GM23248 (cell line): ENCODE results near the gene EEF1G. TPM values are rescaled to one million over a fixed set of nuclear protein-coding genes. Genes with fewer than 3 reads are reported as not detected.
A peak's percentile ranks its signal among the peaks of the same experiment; 100 is the strongest.

Source experiments
- DNase-seq: peaks from one replicate; pipeline ENCODE4 v3.0.0-alpha.2; 2015
- H2AFZ ChIP-seq: fragments of 200-600 bp; sonication (generic); 2 replicates; pipeline ENCODE4 v1.6.1; 2016; ENCODE audit warnings: antibody characterized with exemption
- H3F3A ChIP-seq: fragments of 200-600 bp; sonication (generic); 2 replicates; pipeline ENCODE4 v1.6.1; 2016; ENCODE audit warnings: mild to moderate bottlenecking, antibody characterized with exemption, mixed run types; ENCODE audit not compliant: insufficient read depth
- H3K27ac ChIP-seq: fragments of 200-600 bp; sonication (generic); 2 replicates; pipeline ENCODE4 v1.5.1; 2016; ENCODE audit warnings: mild to moderate bottlenecking
- H3K27me3 ChIP-seq: fragments of 200-600 bp; sonication (generic); replicated peaks from 2 replicates; pipeline ENCODE4 v1.6.1; 2016; ENCODE audit warnings: mild to moderate bottlenecking; ENCODE audit not compliant: insufficient read depth
- H3K36me3 ChIP-seq: fragments of 200-600 bp; sonication (generic); 2 replicates; pipeline ENCODE4 v1.6.1; 2016; ENCODE audit warnings: low read depth, mild to moderate bottlenecking
- H3K4me1 ChIP-seq: fragments of 200-600 bp; sonication (generic); 2 replicates; pipeline ENCODE4 v1.6.1; 2016; ENCODE audit warnings: mild to moderate bottlenecking; ENCODE audit not compliant: insufficient read depth
- H3K4me2 ChIP-seq: fragments of 200-600 bp; sonication (generic); one replicate; pipeline ENCODE4 v1.6.1; 2016; ENCODE audit warnings: mild to moderate bottlenecking; ENCODE audit not compliant: unreplicated experiment
- H3K4me3 ChIP-seq: fragments of 200-600 bp; sonication (generic); 2 replicates; pipeline ENCODE4 v1.5.1; 2016; ENCODE audit warnings: mild to moderate bottlenecking
- H3K79me2 ChIP-seq: fragments of 200-600 bp; sonication (generic); 2 replicates; pipeline ENCODE4 v1.6.1; 2016; ENCODE audit warnings: mild to moderate bottlenecking; ENCODE audit not compliant: insufficient read depth
- H3K9ac ChIP-seq: fragments of 200-600 bp; sonication (generic); 2 replicates; pipeline ENCODE4 v1.6.1; 2016; ENCODE audit warnings: mild to moderate bottlenecking
- H3K9me2 ChIP-seq: fragments of 200-600 bp; sonication (generic); 2 replicates; pipeline ENCODE4 v1.6.1; 2016; ENCODE audit warnings: mixed run types, mild to moderate bottlenecking, moderate library complexity; ENCODE audit not compliant: insufficient read depth
- H3K9me3 ChIP-seq: fragments of 200-600 bp; sonication (generic); one replicate; pipeline ENCODE4 v1.6.1; 2017; ENCODE audit warnings: low read depth
- H4K20me1 ChIP-seq: fragments of 200-600 bp; sonication (generic); 2 replicates; pipeline ENCODE4 v1.6.0; 2016; ENCODE audit not compliant: insufficient read depth
- EZH2 ChIP-seq: fragments of 200-600 bp; sonication (generic); IDR thresholded peaks from 2 replicates; pipeline ENCODE4 v1.6.1; 2018; ENCODE audit warnings: antibody characterized with exemption, mild to moderate bottlenecking; ENCODE audit not compliant: insufficient read depth, poor library complexity, severe bottlenecking
- EZH2phosphoT487 ChIP-seq: fragments of 200-600 bp; sonication (generic); IDR thresholded peaks from 2 replicates; pipeline ENCODE4 v1.6.1; 2018; ENCODE audit warnings: antibody characterized with exemption, moderate library complexity, mild to moderate bottlenecking, low read depth; ENCODE audit not compliant: insufficient read depth
- WGBS, 2 experiments: methylation state at CpG; one replicate each; pipeline ENCODE4 v1.1.6; 2015 to 2017; ENCODE audit warnings: low lambda C conversion rate in 2 of 2, low coverage in 1 of 2; ENCODE audit errors: missing lambda C conversion rate in 2 of 2; 5-methylcytosine and 5-hydroxymethylcytosine counted together
- in situ Hi-C: fragments of 300-500 bp; cut with MboI; formaldehyde crosslinking; loops from 2 replicates; pipeline ENCODE4 v1.15.0; 2020
- polyA plus RNA-seq: library from polyadenylated mRNA; unstranded; fragments of >200 nt; fragmentation: Nextera tagmentation; extraction: Ambion mirVana; gene quantifications from 2 replicates; pipeline ENCODE4 v1.2.1, GENCODE V29; 2016
- total RNA-seq: library from RNA; depleted of rRNA; stranded (reverse); fragments of >200 nt; shearing (Covaris generic); gene quantifications from 2 replicates; pipeline ENCODE4 v1.2.3, GENCODE V29; 2014

The EEF1G gene
- total and polyA plus RNA-seq, 2 experiments from 2014 or later = 533 to 1,677 TPM

DNA sequence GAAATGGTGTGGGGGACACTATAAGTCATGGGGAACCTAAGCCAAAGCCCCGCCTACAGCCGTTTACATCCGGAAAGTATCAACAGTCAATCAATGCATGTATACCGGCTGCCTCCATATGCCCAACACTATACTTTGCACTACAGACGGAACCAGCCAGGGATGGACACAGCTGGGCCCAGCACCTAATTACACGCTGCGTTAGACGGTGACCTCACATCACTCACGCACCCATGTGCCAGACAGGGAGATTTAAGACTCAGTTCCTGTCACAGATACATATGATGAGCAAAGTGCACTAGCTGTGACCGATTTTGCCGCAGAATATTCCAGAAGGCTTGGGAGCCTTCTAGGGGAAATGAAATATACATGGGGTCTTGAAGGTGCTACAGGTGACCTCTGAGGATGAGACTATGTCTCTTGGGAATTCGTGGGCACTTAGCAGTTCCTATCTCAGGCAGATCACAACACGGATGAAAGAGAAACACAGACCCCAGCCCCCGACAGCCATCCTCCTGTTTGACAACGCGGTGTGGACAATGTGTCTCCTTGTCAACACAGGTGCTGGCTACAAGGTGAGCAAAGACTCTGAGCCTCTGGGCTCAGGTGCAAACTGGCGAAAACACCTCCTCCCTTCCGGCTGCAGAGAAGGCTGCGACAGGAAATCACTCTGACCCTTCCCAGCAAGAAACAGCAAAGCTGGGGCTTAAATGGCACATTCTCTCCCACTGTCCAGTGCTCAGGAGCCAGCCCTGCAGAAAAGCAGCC lies 35.0 kb downstream of the EEF1G start:
- Histone ChIP-seq H3K27ac (peak overlapping the region; percentile 67), H3K79me2 (peaks cover 99% of the 10 kb centered on the region), H3K4me1 (peaks cover 57% of the 10 kb centered on the region), H3K4me2 (peak overlapping the region; percentile 79), H3K9me3 (no peaks in the 10 kb centered on the region), H3F3A (peaks cover 53% of the 10 kb centered on the region), H3K27me3 (no peaks in the 10 kb centered on the region), H3K36me3 (peaks cover 17% of the 10 kb centered on the region; the same call in 1 of the 2 replicates), H3K9me2 (no peaks in the 10 kb centered on the region), H2AFZ (no peak overlapping the region), H4K20me1 (peaks cover 51% of the 10 kb centered on the region), H3K4me3 (peak overlapping the region; percentile 64), H3K9ac (peak overlapping the region; percentile 54)
- 19 to 25% methylated on average over 19 of the region's 19 CpGs for WGBS, 2 experiments
- TF ChIP-seq EZH2phosphoT487 (no peak), EZH2 (no peak)
- in situ Hi-C loops = no loop called here
- DNase-seq = peak; percentile 53

GRCh38 chr11:62536301-62536957 lies 37.3 kb downstream of the EEF1G start:
- Histone ChIP-seq H3K27ac (peak overlapping the region; percentile 33; the same call in 1 of the 2 replicates), H3K4me2 (no peak overlapping the region), H3K36me3 (peaks cover 39% of the 10 kb centered on the region), H3F3A (peaks cover 56% of the 10 kb centered on the region), H3K9me2 (no peaks in the 10 kb centered on the region), H4K20me1 (peaks cover 66% of the 10 kb centered on the region), H3K9ac (peak overlapping the region; percentile 30; the same call in 1 of the 2 replicates), H3K79me2 (peaks cover 99% of the 10 kb centered on the region), H3K9me3 (no peaks in the 10 kb centered on the region), H3K27me3 (no peaks in the 10 kb centered on the region), H2AFZ (no peak overlapping the region), H3K4me3 (no peak overlapping the region), H3K4me1 (peaks cover 49% of the 10 kb centered on the region)
- TF ChIP-seq EZH2phosphoT487 (no peak), EZH2 (no peak)
- peak; percentile 29 for DNase-seq
- WGBS, 2 experiments = 52 to 61% methylated on average over 18 to 21 of the region's 21 CpGs
- in situ Hi-C loops = no loop called here

GRCh38 chr11:62535802-62536201 lies 37.9 kb downstream of the EEF1G start:
- Histone ChIP-seq H2AFZ (no peak overlapping the region), H3K27me3 (no peaks in the 10 kb centered on the region), H3K4me1 (peaks cover 43% of the 10 kb centered on the region), H3K27ac (peak overlapping the region; percentile 33; the same call in 1 of the 2 replicates), H3K9me3 (no peaks in the 10 kb centered on the region), H3K9me2 (no peaks in the 10 kb centered on the region), H3K36me3 (peaks cover 45% of the 10 kb centered on the region), H3K9ac (0 out of 2 replicates have a peak overlapping the region, but pooled peaks have one; percentile 30), H4K20me1 (peaks cover 66% of the 10 kb centered on the region), H3K4me3 (no peak overlapping the region), H3K79me2 (peaks cover 99% of the 10 kb centered on the region), H3F3A (peaks cover 59% of the 10 kb centered on the region), H3K4me2 (no peak overlapping the region)
- 42 to 59% methylated on average over 11 to 12 of the region's 12 CpGs for WGBS, 2 experiments
- in situ Hi-C loops = no loop called here
- TF ChIP-seq EZH2 (no peak), EZH2phosphoT487 (no peak)
- peak; percentile 36 for DNase-seq

GRCh38 chr11:62534779-62535545 lies 38.7 kb downstream of the EEF1G start:
- TF ChIP-seq EZH2 (no peak), EZH2phosphoT487 (no peak)
- peaks cover 71% of the 10 kb centered on the region for H4K20me1 ChIP-seq
- in situ Hi-C loops = no loop called here

More at GRCh38 chr11:62534779-62535545, 38.7 kb downstream of the EEF1G start:
- Histone ChIP-seq H3K36me3 (peaks cover 53% of the 10 kb centered on the region), H3K4me3 (no peak overlapping the region), H3F3A (peaks cover 63% of the 10 kb centered on the region), H3K27me3 (no peaks in the 10 kb centered on the region), H2AFZ (no peak overlapping the region), H3K9me2 (no peaks in the 10 kb centered on the region), H3K9ac (no peak overlapping the region), H3K4me2 (no peak overlapping the region), H3K4me1 (peaks cover 35% of the 10 kb centered on the region), H3K27ac (no peak overlapping the region), H3K79me2 (peaks cover 99% of the 10 kb centered on the region), H3K9me3 (no peaks in the 10 kb centered on the region)
- DNase-seq = no peak
- WGBS, 2 experiments = 95 to 96% methylated on average over 18 to 19 of the region's 19 CpGs
